HG03354 (cell line): ENCODE results near the gene SIPA1L3.

Experiments used
- ATAC-seq: cut with Tn5 transposase; IDR thresholded peaks from one replicate; pipeline ENCODE4 v1.9.1; 2021; ENCODE audit warnings: mild to moderate bottlenecking; ENCODE audit not compliant: unreplicated experiment, poor library complexity, severe bottlenecking

Gene SIPA1L3

DNA sequence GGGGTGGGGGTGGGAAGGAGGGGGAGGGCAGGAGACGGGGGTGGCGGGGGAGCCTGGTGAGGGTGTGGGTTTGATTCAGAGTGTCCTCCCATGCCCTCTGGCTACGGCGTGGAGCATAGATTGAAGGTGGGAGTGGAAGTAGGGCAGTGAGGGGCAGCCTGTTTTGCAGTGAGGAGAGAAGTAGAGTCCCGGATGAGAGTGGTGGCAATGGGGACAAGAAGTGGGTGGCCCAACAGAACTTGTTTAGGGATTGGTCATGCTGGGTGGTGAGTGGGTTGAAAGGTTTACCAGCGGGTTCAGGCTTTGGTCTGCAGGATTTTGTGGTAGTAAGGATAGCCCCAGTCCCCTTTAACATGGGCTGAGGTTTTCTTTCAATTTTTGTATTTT is 35.5 kb downstream of the SIPA1L3 start:
- ATAC-seq: no peak

DNA sequence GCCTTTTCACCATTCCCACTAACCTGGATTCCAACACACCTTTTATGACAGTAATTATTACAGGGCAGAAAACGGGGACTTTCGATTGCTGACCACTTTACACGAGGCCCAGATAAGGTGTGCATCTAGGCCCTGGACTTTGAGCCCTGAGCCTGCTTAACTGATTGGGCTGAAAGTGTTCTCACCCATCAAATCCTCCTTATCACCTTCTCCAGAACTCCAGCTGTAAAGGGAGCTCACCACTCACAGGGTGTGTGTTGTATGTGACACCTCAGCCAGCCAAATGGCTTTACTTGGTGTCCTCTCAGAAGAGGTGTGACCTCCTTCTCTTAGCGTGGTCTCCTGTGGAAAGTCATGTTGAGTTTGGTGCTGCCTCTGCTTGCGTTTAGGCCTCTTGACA is 36.5 kb downstream of the SIPA1L3 start:
- no peak for ATAC-seq

DNA sequence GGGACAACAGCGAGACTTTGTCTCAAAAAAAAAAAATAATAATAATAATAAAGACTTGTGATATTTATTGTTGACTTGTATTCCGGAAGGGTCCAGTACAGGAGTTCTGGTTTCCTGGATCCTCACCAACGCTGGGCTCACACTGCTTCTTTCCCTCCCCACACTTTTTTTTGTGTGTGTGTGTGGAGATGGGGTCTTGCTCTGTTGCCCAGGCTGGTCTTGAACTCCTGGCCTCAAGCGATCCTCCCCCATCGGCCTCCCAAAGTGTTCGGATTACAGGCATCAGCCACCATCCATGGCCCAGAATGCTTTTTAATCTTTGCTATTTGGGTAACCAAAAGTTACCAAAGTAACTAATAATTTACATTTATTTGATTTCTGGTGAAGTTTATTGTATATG is 39.1 kb downstream of the SIPA1L3 start:
- ATAC-seq: no peak

DNA sequence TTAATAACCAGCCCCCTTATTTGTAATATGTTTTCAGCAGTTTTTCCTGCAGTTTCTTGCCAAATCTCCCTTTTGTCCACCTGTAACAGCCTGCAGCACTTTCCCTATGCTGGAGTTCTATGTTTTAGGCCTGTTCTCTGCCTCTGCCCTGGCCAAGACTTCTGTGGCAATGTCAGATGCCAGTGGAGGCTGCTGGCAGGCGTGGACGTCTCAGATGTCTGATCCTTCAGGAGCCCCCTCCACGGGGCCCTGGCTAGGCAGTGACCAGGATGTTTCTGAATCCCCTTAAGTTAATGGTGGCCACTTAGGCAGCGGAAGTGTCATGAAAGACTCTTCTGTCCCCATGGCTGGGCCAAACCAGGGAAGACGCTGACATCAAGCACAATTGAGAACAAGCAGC is 40.8 kb downstream of the SIPA1L3 start:
- no peak for ATAC-seq

DNA sequence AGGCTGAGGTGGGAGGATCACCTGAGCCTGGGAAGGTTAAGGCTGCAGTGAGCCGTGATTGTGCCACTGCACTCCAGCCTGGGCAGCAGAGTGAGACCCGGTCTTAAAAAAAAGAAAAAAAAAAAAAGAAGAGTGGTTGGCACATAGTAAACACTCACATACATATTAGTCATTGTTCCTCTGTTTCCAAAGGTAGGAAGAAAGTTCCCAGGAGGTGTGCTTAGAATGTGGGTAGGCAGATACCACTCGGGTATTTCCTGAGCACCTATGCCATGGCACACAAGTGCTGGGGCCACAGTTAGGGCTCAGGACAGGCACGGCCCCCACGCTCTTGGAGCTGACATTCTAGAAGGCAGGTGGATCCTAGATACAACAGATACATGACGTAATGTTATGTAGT is 41.4 kb downstream of the SIPA1L3 start:
- ATAC-seq: no peak

DNA sequence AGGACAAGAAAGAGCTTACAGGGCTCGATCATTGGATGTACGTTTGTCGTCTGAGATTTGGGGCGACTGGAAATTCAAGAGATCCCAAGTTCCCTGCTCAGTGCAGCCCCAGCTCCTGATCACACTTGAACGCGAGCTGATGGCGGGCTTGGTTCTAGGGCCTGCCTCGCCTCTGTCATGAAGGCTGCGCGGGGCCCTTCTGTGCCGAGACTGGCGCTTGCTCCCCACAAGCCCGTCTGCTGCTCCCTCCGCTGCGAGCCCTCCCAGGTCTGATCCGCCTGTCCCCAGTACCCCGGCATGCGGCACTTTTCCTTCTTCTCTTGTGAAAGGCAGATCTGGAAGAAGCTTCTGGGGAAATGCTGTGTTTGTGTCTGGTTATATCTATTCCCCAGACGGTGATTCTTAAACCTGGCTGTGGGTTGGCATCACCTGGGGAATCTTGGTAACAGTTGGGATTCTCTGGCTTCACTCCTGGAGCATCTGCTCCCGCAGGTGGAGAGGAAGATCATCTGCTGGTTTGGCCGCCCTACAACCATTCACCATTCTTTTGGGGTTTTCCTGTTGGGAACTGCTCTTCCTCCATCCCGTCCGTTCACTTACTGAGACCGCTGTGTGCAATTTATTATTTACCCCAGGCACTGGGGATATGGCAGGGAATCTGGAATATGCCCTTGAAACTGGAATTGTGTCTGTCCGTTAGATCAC is 43.6 kb downstream of the SIPA1L3 start:
- ATAC-seq: no peak

DNA sequence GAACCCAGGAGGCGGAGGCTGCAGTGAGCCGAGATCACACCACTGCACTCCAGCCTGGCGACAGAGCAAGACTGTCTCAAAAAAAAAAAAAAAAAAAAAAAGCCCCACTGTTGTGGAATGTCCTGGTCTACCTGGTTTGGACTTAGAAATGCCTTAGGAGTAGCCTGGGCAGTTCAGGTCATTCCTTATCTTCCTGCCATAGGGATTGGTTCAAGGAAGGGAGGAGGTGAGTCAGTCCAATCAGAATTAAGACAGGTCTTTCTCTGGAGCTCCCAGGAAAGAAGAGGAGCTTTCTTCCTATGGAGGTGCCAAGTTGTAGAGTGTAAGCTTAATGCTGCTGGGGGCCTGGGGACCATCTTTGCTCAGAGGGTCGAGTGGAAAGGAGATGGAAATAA is 44.8 kb downstream of the SIPA1L3 start:
- ATAC-seq: no peak

DNA sequence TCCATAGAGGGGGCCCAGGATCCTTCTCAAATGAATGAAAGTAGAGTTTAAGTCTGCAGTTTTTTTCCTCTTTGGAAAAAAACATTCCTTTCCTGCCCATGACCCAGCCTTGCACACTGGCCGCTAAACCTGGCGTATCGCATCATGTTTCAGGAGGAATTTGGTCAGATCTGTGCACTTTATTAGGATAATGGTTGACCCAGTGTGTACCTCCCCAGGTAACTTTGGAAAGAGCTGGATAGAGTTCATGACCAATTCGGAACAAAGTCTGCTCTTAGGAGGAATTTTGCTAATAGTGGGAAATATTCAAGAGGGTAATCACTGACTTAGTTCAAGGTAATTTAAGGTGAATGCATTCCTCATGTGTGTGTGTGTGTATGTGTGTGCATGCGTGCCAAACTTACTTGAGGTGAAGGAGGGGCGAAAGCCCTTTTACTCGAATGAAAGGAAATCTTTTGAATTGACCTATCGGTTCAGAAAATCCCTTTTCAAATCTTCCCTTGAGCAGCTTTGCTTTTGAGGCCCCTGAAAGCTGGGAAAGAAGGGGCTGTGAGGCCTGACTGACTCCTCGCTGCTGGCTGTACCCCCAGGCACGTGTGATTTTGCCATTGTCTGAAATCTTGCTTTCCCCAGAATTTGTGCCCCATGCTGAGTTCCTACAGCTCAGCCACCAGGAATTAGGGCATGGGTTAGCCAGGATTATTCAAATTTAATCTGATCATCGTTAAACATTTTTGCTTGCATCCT is 46.3 kb downstream of the SIPA1L3 start:
- ATAC-seq: no peak

DNA sequence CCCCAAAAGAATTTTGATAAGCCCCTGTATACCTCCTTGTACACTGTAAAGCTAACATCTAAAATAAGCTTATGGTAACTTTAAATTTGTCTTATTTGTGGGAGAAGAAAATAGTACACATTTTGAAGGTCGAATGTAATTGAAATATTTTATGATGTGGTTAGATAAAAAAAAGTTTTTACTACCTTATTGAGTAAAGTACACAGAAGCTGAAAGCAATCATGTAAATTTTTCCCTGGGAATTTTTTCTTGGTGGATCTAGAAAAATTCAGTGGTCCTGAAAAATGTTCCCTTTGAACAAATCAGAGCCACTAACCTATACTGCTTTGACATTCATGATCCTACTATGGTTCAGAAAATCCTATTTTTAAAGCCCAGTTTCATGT is 46.9 kb downstream of the SIPA1L3 start:
- no peak for ATAC-seq

DNA sequence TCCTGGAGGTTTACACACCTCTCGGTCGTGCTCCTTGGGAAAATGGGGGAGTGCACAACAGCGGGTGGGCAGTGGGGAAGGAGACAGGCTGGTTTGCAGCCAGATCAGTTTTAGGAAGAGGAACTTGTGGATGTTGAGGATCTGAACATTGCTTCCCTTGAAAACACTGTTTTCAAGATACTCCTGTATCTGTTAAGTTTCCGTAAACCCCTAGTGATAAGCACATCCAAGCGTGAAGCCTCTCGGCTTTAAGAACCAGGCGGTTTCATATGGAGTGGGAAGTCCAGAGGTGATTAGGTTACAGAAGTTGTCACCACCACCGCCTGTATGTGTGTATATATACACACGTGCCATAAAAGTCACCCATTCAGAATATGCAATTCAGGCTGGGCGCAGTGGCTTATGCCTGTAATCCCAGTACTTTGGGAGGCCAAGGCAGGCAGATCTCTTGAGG is 47.4 kb downstream of the SIPA1L3 start:
- no peak for ATAC-seq

DNA sequence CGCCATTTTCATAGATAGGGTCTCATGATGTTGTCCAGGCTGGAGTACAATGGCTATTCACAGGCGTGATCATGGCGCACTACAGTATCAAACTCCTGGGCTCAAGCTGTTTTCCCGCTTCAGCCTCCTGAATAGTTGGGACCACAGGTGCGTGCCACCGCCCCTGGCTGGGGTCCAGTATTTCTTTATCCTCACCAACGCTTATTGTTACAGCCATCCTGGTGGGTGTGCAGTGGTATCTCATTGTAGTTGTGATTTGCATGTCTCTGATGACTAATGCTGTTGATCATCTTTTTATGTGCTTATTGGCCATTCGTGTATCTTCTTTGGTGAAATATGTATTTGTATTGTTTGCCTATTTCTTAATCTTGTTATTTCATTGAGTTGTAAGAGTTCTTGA is 49.0 kb downstream of the SIPA1L3 start:
- no peak for ATAC-seq

DNA sequence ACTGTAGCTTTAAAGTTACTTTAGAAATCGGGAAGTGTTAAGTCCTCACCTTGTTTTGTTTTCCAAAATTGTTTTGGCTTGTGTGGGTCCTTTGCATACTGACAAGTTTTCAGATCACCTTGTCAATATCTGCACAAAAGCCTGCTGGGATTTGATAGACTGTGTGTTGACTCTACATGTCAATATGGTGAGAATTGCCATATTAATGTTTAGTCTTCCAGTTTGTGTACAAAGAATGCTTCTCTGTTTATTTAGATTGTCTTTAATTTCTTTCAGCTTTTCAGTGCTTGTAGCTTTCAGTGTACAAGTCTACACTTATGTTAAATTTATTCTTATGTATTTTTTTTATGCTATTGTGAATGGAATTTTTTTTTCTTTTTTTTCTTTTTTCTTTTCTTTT is 50.2 kb downstream of the SIPA1L3 start:
- ATAC-seq: no peak

DNA sequence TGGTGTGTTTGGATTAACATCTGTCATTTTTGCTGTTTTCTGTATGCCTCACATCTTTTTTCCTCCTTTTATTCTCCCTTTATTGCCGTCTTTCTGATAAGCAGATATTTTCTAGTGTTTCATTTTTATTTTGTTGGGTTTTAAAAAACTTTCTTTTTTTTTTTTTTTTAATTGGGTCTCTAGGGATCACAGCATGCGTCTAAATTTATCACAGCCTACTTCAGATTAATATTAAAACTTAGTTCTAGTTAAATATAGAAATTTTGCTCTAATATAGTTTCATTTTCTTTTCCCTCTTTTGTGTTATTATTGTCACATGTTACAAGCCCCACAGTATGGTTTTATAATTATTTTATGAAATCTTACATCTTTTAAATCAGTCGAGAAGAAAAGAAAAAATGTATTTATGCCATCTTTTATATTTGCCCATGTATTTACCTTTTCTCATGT is 52.7 kb downstream of the SIPA1L3 start:
- no peak for ATAC-seq

DNA sequence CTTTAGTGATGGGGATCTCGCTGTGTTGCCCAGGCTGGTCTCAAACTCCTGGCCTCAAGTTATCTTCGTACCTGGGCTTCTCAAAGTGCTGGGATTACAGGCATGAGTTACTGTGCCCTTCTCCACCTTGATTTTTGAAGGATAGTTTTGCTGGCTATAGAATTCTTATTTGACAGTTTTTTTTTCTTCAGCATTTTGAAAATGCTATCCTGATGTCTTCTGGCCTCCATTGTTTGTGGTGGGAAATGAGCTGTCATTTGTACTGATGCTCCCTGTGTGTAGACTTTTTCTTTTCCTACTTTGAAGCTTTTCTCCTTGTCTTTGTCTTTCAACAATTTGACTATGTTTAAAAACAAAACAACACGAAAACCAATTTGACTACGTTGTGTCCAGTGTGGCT is 54.2 kb downstream of the SIPA1L3 start:
- no peak for ATAC-seq

DNA sequence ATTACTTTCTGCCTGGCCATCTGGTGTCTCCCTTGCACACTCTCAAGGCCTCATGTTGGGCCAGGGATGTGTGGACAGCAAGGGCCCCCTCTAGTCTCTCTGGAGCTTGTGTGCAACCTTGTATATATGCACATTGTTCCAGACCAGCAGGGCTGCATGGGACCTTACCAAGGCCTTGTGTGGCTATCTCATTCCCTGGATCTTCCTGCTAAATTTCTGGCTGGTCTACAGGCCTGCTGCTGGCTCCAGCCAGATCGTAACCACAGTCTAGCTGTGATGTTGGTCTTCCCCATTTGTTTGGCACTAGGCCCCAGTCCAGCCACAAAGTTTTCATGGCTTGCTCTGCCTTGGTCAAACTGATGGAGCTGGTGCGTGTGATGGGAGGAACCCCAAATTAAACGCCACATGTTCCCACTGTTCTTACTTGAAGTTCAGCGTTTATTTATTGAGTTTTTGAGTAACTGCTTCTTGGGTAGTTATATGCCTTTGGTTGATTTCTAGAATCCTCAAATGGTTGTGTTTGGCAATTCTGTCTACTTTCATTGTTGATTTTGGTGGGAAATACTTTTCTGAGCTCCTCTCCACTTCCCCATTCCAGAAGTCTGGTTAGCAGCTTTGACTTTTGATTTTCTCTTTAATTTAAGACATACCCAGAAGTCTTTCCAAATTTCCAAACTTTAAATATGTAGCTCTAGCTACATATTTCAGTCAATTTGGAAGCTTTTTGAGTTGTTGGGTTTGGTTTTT is 56.4 kb downstream of the SIPA1L3 start:
- ATAC-seq: no peak

DNA sequence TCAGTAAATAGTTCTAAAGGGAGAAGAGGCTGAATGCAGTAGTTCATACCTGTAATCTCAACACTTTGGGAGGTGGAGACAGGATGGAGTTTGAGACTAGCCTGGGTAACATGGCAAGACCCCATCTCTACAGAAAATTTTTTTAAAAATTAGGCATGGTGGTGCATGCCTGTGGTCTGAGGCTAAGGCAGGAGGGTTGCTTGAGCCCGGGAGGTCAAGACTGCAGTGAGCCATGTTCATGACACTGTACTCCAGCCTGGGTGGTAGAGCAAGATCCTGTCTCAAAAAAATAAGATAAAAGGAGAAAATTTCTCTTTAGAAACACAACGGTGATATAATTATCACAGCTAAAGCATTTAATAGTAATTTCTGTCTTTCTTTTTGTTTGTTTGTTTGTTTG is 57.1 kb downstream of the SIPA1L3 start:
- ATAC-seq: no peak

DNA sequence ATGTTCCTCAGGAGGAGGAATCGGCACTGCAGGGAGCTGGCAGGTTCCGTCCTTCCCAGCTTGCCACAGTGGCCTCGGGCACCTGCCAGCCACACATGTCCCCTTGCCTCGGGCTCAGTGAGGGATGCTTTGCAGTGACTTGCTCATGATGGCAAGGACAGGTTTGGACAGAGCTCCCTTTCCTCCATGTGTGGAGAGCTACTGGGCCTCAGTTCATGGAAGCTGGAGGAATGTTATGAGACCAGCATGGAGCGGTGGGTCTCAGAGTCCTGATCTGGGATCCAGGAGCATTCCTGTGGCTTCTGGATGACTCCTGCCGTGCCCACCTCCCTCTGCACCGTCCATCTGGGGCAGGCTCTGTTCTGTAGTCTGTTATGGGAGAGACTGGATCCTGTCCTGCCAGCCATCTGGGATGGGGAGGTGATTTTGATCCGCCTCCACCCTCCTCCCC is 59.2 kb downstream of the SIPA1L3 start:
- ATAC-seq: no peak

DNA sequence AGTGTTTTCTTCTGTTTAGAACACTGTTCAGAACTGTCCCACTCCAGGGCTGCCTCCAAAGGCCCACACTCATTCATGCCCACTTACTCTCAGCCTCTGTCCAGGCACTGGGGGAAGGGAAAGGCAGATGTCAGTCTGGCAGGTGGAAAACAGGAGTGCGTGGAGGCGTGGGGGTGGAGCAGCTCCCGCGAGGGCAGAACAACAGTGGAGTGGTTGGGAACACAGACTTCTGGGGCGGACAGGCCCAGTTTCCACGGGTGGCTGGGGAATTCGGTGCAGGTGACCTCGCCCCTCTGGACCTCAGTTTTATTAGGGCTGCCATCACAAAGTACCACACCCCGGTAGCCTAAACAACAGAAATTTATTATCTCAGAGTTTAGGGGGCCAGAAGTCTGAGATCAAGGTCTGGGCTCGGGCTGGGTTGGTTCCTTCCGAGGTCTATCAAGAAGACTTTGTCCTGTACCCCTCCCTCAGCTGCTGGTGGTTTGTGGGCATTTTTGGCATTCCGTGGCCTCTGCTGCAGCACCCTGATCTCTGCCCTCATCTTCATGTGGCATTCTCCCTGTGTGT is 59.7 kb downstream of the SIPA1L3 start:
- ATAC-seq: no peak

DNA sequence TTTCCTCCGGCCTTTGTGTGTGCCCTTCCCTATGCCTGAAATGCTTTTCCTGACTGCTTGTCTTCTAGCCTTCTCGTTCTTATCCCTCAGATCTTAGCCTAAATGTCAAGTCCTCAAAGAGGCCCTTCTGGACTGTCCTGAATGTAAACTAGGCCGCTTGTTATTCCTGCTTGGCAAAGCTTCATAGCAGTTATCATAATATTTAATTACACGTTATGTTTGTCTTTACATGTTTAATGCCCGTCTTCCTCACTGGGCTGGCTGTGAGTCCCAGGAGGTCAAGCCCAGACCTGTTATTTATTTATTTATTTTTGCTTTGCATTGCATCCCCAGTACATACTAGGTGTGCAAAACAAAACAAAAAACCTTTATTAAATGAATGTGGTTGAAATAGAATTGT is 62.7 kb downstream of the SIPA1L3 start:
- ATAC-seq: no peak

DNA sequence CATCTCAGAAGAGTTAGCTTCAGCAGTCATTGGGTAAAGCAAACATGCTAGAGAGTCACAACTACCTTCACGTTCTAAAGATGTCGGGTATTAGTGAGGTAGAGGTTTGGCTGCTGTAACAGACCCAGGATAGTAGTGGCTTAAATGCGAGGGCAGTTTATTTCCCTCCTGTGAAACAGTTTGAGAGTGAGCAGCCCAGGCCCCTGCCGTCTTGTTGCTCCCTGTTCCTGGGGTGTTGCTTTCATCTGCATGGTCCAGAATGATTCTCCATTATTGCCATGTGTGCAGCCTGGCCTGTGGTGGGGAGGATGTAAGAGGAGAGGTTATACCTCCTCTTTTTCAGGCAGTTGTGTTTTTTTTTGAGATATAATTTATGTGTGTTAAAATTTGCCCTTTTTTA is 63.7 kb downstream of the SIPA1L3 start:
- no peak for ATAC-seq
